OCI-LY3 (cell line): ENCODE data around the gene GALNS.
"Not testable (repeated sequence)": the region's sequence is repeated elsewhere in the genome, so short reads cannot be mapped to it uniquely, and the experiment has no call there.

ENCODE experiments used
- H2AFZ ChIP-seq: fragments of 200-600, 300-600 bp; shearing (Covaris generic); 2 replicates; pipeline ENCODE4 v1.6.0; 2014; ENCODE audit warnings: antibody characterized with exemption, low read depth, low read length
- H3K27ac ChIP-seq: fragments of 200-600, 300-600 bp; sonication (generic); 2 replicates; pipeline ENCODE4 v1.5.1; 2014; ENCODE audit warnings: mild to moderate bottlenecking, low read length, moderate library complexity, mixed read lengths
- H3K27me3 ChIP-seq: fragments of 200-600, 300-600 bp; sonication (generic); 2 replicates; pipeline ENCODE4 v1.6.1; 2014; ENCODE audit warnings: low read depth, low read length, mixed read lengths
- H3K36me3 ChIP-seq: fragments of 200-600, 300-600 bp; sonication (generic); replicated peaks from 2 replicates; pipeline ENCODE3; 2014; ENCODE audit warnings: low read depth, low read length, mixed read lengths
- H3K4me1 ChIP-seq: fragments of 300-600, 200-600 bp; sonication (generic); 2 replicates; pipeline ENCODE4 v1.6.1; 2014; ENCODE audit warnings: low read length, mixed read lengths
- H3K4me2 ChIP-seq: fragments of 200-600, 300-600 bp; sonication (generic); 2 replicates; pipeline ENCODE4 v1.6.1; 2014; ENCODE audit warnings: low read length, mixed read lengths
- H3K4me3 ChIP-seq: fragments of 300-600, 200-600 bp; sonication (generic); 2 replicates; pipeline ENCODE4 v1.5.1; 2014; ENCODE audit warnings: antibody characterized with exemption, mild to moderate bottlenecking, low read length, moderate library complexity
- H3K79me2 ChIP-seq: fragments of 300-600, 200-600 bp; shearing (Covaris generic); 2 replicates; pipeline ENCODE4 v1.6.1; 2014; ENCODE audit warnings: mild to moderate bottlenecking, low read length, mixed read lengths
- H3K9ac ChIP-seq: fragments of 300-600, 200-600 bp; shearing (Covaris generic); 2 replicates; pipeline ENCODE4 v1.6.0; 2014; ENCODE audit warnings: mild to moderate bottlenecking, low read length, moderate library complexity
- H3K9me3 ChIP-seq: fragments of 200-600, 300-600 bp; shearing (Covaris generic); 2 replicates; pipeline ENCODE4 v1.6.1; 2014; ENCODE audit warnings: low read length, mixed read lengths; ENCODE audit not compliant: insufficient read depth
- H4K20me1 ChIP-seq: fragments of 200-600, 300-600 bp; sonication (generic); 2 replicates; pipeline ENCODE4 v1.6.1; 2016; ENCODE audit warnings: low read length, mixed read lengths; ENCODE audit not compliant: insufficient read depth
- EZH2phosphoT487 ChIP-seq: fragments of 200-600 bp; shearing (Covaris generic); IDR thresholded peaks from 2 replicates; pipeline ENCODE4 v1.6.1; 2018; ENCODE audit warnings: antibody characterized with exemption, mixed run types, low read depth
- TF ChIP-seq, protein P1 (sequence below): fragments of 200-600, 300-600 bp; sonication (generic); IDR thresholded peaks from 2 replicates; pipeline ENCODE4 v1.5.1; 2014; ENCODE audit warnings: antibody characterized with exemption, low read length, low read depth

GALNS gene

GRCh38 chr16:88891083-88891482 lies 34.3 kb upstream of the GALNS start:
- no peak for TF ChIP-seq EZH2phosphoT487
- TF ChIP-seq, protein P1, sequence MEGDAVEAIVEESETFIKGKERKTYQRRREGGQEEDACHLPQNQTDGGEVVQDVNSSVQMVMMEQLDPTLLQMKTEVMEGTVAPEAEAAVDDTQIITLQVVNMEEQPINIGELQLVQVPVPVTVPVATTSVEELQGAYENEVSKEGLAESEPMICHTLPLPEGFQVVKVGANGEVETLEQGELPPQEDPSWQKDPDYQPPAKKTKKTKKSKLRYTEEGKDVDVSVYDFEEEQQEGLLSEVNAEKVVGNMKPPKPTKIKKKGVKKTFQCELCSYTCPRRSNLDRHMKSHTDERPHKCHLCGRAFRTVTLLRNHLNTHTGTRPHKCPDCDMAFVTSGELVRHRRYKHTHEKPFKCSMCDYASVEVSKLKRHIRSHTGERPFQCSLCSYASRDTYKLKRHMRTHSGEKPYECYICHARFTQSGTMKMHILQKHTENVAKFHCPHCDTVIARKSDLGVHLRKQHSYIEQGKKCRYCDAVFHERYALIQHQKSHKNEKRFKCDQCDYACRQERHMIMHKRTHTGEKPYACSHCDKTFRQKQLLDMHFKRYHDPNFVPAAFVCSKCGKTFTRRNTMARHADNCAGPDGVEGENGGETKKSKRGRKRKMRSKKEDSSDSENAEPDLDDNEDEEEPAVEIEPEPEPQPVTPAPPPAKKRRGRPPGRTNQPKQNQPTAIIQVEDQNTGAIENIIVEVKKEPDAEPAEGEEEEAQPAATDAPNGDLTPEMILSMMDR, result no peak
- Histone ChIP-seq H3K9ac (no peak overlapping the region), H2AFZ (no peak overlapping the region), H3K4me1 (no peaks in the 10 kb centered on the region), H4K20me1 (peaks cover 5% of the 10 kb centered on the region; the same call in 1 of the 2 replicates), H3K36me3 (peaks cover 19% of the 10 kb centered on the region), H3K4me3 (no peak overlapping the region), H3K27ac (no peak overlapping the region), H3K9me3 (no peaks in the 10 kb centered on the region), H3K79me2 (no peaks in the 10 kb centered on the region), H3K27me3 (no peaks in the 10 kb centered on the region), H3K4me2 (no peak overlapping the region)

- H3K4me2 ChIP-seq, H3K4me3 ChIP-seq, H3K27ac ChIP-seq, H3K9me3 ChIP-seq, H3K27me3 ChIP-seq, H3K4me1 ChIP-seq, H4K20me1 ChIP-seq, H3K79me2 ChIP-seq, H2AFZ ChIP-seq, H3K9ac ChIP-seq: not testable (repeated sequence)
- H3K36me3 ChIP-seq, result peaks cover 30% of the 10 kb centered on the region
These were observed 33.1 kb upstream of the GALNS start for GRCh38 chr16:88889702-88890352.

- no peaks in the 10 kb centered on the region for H3K4me1 ChIP-seq
- peaks cover 39% of the 10 kb centered on the region for H3K36me3 ChIP-seq
- no peaks in the 10 kb centered on the region for H3K79me2 ChIP-seq
- H2AFZ ChIP-seq, result no peak overlapping the region
- H3K9me3 ChIP-seq, result no peaks in the 10 kb centered on the region
- H3K4me3 ChIP-seq, result no peak overlapping the region
- H3K27ac ChIP-seq, result no peak overlapping the region
- H4K20me1 ChIP-seq, result no peaks in the 10 kb centered on the region; the same call in 1 of the 2 replicates
- no peak overlapping the region for H3K9ac ChIP-seq
- TF ChIP-seq, protein P1, result no peak
- TF ChIP-seq EZH2phosphoT487, result no peak
- H3K27me3 ChIP-seq, result no peaks in the 10 kb centered on the region
- H3K4me2 ChIP-seq, result no peak overlapping the region
These were observed 32.0 kb upstream of the GALNS start for GRCh38 chr16:88888461-88889387.

- Histone ChIP-seq H4K20me1 (no peaks in the 10 kb centered on the region; the same call in 1 of the 2 replicates), H3K4me3 (no peak overlapping the region), H3K27ac (no peak overlapping the region), H3K4me1 (no peaks in the 10 kb centered on the region), H3K79me2 (no peaks in the 10 kb centered on the region), H3K4me2 (no peak overlapping the region), H2AFZ (no peak overlapping the region), H3K36me3 (peaks cover 46% of the 10 kb centered on the region), H3K9ac (no peak overlapping the region), H3K9me3 (no peaks in the 10 kb centered on the region), H3K27me3 (no peaks in the 10 kb centered on the region)
- TF ChIP-seq, protein P1, result no peak
- TF ChIP-seq EZH2phosphoT487, result no peak
These were observed 31.3 kb upstream of the GALNS start for GRCh38 chr16:88888057-88888456.
